ENCODE measurements around the gene CCDC171.

DNA sequence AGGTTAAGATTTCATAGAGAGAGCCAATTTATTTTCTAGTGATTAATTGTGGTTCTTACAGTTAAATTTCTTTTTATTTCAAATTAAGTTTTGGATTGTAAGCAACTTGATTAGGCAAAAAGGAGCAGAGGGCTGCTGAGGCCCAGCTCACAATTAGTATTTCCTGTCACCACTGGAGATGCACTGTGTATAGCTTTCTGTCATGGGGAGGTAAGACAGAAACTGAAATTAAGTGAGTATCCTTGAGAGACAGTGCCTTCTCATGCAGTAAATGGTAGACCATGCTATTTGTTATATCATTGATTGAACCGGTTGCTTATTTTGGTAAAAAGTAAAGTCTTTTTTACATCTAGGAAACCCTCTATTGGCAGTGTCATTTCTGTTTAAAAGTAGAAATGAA, 190.7 kb downstream of the CCDC171 start:
- TF ChIP-seq CTCF (IDR thresholded peaks at IDR 0.05; ENCODE audit: low read length) (no peak), EZH2 (IDR thresholded peaks at IDR 0.05; ENCODE audit: borderline replicate concordance, low read length) (no peak)

All from OCI-LY1 (cell line).